Measurements from ENCODE around the gene CHD5. TPM values are rescaled to one million over a fixed set of nuclear protein-coding genes. Genes with fewer than 3 reads are reported as not detected.

CHD5 gene
- total RNA-seq, 2 donors from 2014 or later, result 1.1 to 3.2 TPM

DNA sequence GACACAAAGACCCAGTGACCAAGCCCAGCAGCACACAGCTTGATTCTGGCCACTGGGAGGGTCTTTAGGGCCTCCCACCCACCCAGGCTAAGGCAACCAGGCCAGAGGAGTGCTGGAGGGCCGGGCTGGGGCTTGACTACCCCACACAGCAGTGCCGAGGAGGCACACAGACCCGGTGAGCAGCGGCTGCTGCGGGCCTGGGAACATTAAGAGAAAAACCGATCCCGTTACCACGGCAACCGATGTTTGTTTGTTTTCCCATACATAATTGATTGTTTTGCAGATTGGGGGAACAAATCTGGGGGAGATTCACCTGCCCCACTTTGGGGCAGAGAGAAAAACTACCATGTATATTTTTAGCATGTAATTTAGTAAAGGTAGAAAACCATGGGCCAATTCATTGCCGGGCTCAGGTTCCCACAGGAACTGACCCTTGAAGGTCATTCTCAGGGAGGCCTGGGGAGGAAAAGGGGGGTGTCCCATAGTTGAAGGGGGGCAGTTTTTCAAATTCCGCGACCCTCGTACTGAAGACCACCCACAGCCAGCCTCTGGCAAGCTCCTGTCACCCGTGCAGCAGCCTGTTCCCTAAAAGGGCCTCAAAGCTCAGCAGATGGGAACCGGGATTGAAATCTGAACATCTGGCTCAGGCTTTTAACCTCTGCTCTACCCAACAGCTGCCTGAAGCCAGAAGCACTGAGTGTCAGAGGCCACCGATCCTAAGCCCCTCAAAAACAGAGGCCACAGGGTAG lies 35.3 kb downstream of the CHD5 start:
- H3K27ac ChIP-seq, result no peak overlapping the region
- no peaks in the 10 kb centered on the region for H3K27me3 ChIP-seq (replicated peaks; ENCODE audit: insufficient read depth)
- DNase-seq (ENCODE audit: low spot score), result no peak
- peaks cover 0 to 4% of the 10 kb centered on the region in 2 donors for H3K4me1 ChIP-seq (ENCODE audit: control insufficient read depth in 1 of 2, low read depth in 2 of 2)
- no peak for ATAC-seq (ENCODE audit: insufficient number of reproducible peaks, low FRiP score, low read depth)
- TF ChIP-seq CTCF (IDR thresholded peaks at IDR 0.05), result no peak
- no peaks in the 10 kb centered on the region for H3K9me3 ChIP-seq
- H3K36me3 ChIP-seq, result no peaks in the 10 kb centered on the region
- H3K4me3 ChIP-seq, result no peak overlapping the region

DNA sequence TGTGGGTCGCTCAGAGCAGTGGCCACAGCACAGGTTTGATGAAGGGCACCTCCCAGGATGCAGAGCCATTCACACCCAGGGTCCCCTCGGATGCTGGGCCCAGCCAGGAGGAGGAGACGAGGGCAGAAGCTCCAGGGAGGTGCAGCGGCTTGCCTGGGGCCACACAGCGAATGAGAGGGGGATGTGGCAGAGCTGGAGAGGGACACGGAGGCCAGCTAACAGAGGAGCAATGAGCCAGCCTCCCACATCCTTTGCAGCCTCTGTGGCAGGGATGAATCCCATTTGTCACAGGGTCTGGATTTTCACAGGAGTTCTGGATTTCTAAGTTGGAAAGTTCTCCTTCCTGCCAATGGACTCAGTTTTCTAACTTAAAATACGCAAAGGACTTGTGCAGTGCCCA lies 35.9 kb downstream of the CHD5 start:
- ATAC-seq (ENCODE audit: insufficient number of reproducible peaks, low FRiP score, low read depth) (no peak), DNase-seq (ENCODE audit: low spot score) (no peak)
- Histone ChIP-seq H3K27me3 (replicated peaks; ENCODE audit: insufficient read depth) (no peaks in the 10 kb centered on the region), H3K4me1 (ENCODE audit: control insufficient read depth in 1 of 2, low read depth in 2 of 2) (peaks cover 0 to 4% of the 10 kb centered on the region in 2 donors), H3K27ac (no peak overlapping the region), H3K4me3 (no peak overlapping the region), H3K9me3 (no peaks in the 10 kb centered on the region), H3K36me3 (no peaks in the 10 kb centered on the region)
- TF ChIP-seq CTCF (IDR thresholded peaks at IDR 0.05), result no peak

DNA sequence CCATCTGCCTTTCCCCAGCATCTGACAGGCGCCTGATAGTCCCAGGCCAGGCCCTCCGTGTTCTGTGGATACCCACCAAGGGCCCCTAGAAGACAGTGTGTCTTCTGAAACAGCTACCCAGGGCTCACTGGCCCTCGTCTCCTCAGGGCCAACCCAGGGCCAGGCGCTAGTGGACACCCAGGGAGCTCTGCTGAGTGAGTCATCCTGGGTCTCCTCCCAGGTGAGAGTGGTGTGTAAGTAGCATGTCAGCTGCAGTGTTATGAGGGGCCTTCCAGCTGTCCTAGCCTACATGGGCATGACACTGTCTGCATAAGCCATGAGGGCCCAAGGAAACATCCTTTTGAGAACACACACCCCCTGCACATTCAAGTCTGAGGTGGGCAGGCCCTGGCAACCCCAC lies 36.7 kb downstream of the CHD5 start:
- no peaks in the 10 kb centered on the region for H3K27me3 ChIP-seq (replicated peaks; ENCODE audit: insufficient read depth)
- no peak overlapping the region for H3K27ac ChIP-seq
- DNase-seq (ENCODE audit: low spot score) (no peak), ATAC-seq (ENCODE audit: insufficient number of reproducible peaks, low FRiP score, low read depth) (no peak)
- no peak for TF ChIP-seq CTCF (IDR thresholded peaks at IDR 0.05)
- H3K9me3 ChIP-seq, result no peaks in the 10 kb centered on the region
- H3K36me3 ChIP-seq, result no peaks in the 10 kb centered on the region
- H3K4me1 ChIP-seq (ENCODE audit: control insufficient read depth in 1 of 2, low read depth in 2 of 2), result no peaks in the 10 kb centered on the region
- no peak overlapping the region for H3K4me3 ChIP-seq

- H3K9me3 ChIP-seq, result no peaks in the 10 kb centered on the region
- TF ChIP-seq CTCF (IDR thresholded peaks at IDR 0.05), result no peak
- H3K27me3 ChIP-seq (replicated peaks; ENCODE audit: insufficient read depth), result no peaks in the 10 kb centered on the region
- ATAC-seq (ENCODE audit: insufficient number of reproducible peaks, low FRiP score, low read depth), result no peak
- no peak overlapping the region for H3K27ac ChIP-seq
- H3K4me1 ChIP-seq (ENCODE audit: control insufficient read depth in 1 of 2, low read depth in 2 of 2), result no peaks in the 10 kb centered on the region
- H3K4me3 ChIP-seq, result no peak overlapping the region
- H3K36me3 ChIP-seq, result no peaks in the 10 kb centered on the region
- no peak for DNase-seq (ENCODE audit: low spot score)
Observed at GRCh38 chr1:6142734-6143133, 37.4 kb downstream of the CHD5 start.

- ATAC-seq (ENCODE audit: insufficient number of reproducible peaks, low FRiP score, low read depth) (no peak), DNase-seq (ENCODE audit: low spot score) (no peak)
- Histone ChIP-seq H3K27ac (no peak overlapping the region), H3K36me3 (no peaks in the 10 kb centered on the region), H3K9me3 (no peaks in the 10 kb centered on the region), H3K4me1 (ENCODE audit: control insufficient read depth in 1 of 2, low read depth in 2 of 2) (no peaks in the 10 kb centered on the region), H3K27me3 (replicated peaks; ENCODE audit: insufficient read depth) (no peaks in the 10 kb centered on the region), H3K4me3 (no peak overlapping the region)
- TF ChIP-seq CTCF (IDR thresholded peaks at IDR 0.05), result no peak
Observed at GRCh38 chr1:6142036-6142621, 38.0 kb downstream of the CHD5 start.

Measured in thoracic aorta (tissue), 2 donors.